Measurements from ENCODE around the gene SHB. TPM values are rescaled to one million over a fixed set of nuclear protein-coding genes. Genes with fewer than 3 reads are reported as not detected.
"Not testable (repeated sequence)": the region's sequence is repeated elsewhere in the genome, so short reads cannot be mapped to it uniquely, and the experiment has no call there.

Gene SHB
- total RNA-seq, 1 donor from 2014 or later = 12.2 TPM

DNA sequence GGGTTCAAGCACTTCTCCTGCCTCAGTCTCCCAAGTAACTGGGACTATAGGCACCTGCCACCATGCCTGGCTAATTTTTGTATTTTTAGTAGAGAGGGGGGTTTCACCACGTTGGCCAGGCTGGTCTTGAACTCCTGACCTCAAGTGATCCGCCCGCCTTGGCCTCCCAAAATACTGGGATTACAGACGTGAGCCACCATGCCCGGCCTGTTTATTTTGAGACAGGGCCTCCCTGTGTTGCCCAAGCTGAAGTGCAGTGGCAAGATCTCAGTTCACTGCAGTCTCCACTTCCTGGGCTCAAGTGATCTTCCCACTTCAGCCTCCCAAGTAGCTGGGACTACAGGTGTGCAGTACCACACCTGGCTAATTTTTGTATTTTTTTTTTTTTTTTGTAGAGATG is 159.2 kb downstream of the SHB start:
- not testable (repeated sequence) for FAIRE-seq; DNase-seq (ENCODE audit: low spot score in 2 of 2)

DNA sequence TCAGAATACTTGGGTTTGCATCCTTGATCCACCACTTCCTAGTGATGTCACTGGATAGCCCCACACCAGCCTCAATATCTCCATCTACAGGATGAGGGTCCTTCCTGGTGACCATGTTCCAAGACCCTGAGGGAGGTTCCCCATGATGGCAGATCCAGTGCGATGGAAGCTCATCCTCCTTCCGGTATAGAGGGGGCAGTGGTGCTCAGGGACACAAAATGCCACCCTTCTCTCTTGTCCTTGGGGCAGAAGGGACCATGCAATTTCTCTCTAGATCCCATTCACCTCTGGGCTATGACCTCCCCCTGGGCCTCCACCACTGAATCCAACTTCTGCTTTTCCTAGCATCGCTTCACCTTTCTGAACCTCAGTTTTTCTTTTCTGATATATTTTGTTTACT is 159.7 kb downstream of the SHB start:
- FAIRE-seq (no peak), DNase-seq (ENCODE audit: low spot score in 2 of 2) (no peak)

DNA sequence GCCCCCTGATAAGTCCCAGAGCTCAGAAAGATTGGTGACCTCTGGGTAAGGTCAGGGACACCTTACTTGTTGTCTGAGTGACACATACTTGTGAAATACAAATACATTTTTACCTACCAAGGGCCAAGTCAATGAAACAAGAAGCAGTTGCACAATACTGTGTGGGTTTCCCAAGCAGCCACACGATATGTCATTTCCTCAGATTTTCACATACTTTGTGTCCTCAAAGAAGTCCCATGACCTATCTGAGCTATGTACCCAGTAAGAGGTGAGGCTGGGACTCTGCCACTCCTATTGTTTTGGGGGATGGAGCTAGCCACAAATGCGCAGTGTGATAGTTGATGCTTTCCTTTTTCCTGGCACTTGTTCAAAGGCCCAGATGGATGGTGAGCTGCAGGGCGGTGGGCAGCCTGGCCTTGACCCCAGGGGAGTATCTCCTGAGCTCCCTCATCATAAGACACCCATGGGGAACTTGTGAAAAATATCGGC is 160.3 kb downstream of the SHB start:
- DNase-seq (ENCODE audit: low spot score in 2 of 2) = no peak
- FAIRE-seq = no peak

DNA sequence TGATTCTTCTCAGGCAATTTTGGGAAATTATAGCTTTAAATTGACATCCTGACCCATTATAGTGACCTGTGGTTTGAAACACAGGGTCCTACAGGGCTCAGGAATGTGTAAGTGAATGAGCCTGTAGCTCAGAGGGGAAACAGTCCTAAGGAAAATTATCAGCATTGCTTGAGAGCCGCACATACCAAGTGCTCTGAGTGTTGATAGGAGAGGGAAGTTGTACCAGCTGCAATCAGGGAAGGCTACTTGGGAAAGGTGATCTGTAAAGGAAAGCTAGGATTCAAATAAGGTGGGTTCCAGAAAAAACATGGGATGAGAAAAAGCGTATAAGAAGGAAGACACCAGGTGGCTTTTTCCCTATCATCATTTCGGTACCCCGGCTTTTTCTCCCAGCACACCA is 160.7 kb downstream of the SHB start:
- DNase-seq (ENCODE audit: low spot score in 2 of 2) (no peak), FAIRE-seq (no peak)

DNA sequence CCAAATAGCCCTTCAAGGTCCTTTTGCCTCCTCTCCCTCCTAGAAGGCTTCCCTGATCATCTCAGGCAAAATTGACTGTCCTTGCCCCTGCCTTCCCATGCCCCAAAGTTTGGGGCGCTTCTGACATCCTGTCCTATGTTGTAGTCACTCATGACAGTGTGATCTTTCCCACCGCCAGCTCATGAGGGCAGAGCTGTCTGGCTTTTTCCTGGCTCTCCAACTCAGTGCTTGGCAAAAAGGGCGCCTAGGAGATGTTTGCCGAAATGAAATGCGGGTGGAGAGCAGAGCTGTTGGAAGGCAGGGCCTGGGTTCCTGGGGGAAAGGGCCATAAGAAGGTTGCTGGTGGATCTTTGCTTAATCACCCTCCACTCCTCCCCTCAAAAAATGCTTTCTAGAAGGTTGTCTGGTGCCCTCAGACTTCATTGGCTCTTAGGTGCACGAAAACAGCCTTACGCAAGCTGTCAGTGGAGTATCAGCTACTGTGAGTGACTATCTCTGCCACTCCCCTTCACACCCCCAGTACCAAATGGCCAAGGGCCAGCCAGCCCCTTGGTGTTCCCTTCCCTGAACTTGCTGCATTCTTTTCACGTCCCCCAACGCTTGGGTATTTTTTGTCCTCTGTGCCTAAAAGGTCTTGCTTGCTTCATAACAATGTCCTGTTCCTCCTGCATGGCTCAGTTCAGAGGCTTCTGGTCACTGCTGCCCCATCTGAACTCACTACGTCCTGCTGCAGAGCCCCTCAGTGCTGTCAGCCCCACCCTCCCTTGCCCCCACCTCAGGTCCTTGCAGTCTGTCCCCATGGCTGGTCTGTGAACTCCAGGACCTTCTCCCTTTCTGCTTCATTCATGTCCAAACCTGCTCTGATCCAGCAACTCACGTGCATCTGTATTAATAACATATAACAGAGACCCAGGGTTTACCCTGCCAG is 162.5 kb downstream of the SHB start:
- DNase-seq (ENCODE audit: low spot score in 2 of 2) = no peak
- FAIRE-seq = no peak

DNA sequence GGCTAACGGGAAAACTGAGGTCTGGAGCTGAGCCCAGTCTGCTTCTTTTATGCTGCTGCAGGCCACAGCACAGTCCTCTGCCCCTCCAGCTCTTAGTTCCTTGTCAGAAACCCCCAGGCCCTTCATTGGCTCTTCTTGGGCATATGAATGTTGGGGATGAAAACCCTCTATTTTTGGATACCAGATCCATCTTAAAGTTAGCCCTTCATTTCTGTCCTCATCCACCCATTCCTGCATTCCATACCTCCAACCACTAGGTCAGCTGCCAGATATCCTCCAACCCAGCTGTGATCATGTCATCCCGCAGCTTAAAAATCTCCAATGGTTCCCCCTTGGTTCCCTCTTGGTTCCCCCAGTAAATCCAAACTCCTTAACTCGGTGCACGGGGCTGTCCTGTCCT is 163.3 kb downstream of the SHB start:
- no peak for DNase-seq (ENCODE audit: low spot score in 2 of 2)
- FAIRE-seq = no peak

DNA sequence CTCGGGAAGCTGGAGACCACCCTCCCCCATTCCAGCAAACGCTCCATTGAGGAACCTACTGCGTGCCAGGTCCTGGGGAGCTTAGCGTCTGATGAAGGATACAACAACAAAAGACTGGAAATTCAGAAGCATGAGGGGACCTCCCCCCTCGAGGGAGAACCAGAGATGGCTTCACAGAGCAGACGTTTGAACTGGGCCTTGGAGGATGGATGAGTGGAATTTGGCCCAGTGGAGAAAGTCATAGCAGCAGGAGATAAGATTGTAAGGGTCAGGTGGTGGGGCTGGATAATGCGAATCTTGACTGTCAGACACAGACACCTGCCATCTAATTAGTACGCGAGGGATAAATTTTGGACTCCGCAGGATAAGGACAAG is 163.9 kb downstream of the SHB start:
- FAIRE-seq (no peak), DNase-seq (ENCODE audit: low spot score in 2 of 2) (no peak)

DNA sequence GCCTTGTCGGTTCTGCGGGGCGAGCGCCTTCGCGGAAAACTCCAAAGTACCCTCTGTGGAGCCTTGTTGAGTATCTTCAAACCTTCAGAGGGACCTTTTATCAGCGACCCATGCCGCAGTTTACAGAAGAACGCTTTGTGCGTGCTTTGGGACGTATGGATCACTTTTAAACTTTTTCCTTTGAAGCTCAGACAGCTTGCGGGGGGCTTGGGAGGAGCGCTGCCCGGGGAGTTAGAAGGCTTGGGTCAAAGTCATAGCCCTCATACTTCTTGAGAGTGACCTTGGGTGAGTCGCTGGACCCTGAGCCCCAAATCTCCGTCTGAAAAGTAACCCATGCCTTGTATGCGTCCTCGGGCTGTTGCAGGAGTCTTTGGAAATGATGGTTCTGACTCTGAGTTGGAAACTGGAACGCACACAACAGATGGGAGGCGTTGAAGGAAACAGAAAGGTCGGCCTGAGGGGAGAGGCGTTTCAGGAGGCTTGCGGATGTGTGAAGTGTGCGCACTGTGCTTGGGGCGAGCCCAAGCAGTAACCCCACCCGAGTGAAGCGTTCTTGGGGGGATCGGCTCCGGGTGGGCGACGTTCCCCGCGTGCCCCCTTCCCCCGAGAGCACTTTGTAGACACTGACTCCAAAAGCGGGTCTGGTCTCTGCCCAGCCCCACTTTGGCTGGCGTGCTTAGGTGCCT is 164.4 kb downstream of the SHB start:
- DNase-seq (ENCODE audit: low spot score in 2 of 2) (no peak), FAIRE-seq (no peak)

DNA sequence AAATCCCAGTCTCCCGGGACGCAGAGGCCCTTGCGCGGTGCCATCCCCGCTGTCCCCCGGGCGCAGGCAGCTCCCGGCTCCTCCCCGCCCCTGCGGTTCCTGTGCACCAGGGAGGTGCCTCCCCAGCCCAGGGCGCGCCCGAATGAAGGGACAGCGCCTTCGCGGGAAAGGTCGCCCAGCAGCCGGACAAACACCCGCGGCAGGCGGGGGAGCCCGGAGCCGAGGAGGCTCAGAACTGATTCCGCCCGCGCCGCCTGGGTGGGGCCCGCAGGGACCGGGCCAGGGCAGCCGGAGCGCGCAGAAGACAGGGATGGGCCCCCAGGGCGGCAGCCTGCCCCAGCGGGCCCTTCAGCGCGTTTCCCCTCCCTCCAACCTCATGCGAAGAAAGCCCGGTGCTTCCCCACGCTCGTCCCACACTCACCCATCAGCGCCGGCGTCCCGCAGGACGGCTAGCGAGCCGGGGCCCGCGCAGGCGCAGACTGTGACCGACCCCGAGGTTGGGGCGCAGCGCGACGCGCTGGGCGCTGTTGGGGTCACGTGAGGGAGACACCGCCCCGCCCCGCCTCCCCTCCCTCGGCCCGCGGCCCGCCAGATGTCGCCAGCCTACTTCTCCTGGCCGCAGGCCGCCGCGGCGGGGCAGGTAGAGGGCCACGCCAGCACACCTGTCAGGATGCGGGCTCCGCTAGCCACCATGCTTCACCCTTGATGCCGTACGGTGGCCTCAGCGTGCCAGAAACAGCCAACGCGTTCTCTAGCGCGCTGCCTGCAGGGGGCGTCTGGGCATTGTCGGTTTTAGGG is 165.2 kb downstream of the SHB start, which contains the start of gene SLC25A51:
TSS of gene SLC25A51 (minus strand) at position 481 of the 798 bp plus-strand sequence. CDS start 15,577 bp downstream, outside the sequence.
- peak; percentile 92 to 95 for DNase-seq (ENCODE audit: low spot score in 2 of 2)
- no peak for FAIRE-seq

DNA sequence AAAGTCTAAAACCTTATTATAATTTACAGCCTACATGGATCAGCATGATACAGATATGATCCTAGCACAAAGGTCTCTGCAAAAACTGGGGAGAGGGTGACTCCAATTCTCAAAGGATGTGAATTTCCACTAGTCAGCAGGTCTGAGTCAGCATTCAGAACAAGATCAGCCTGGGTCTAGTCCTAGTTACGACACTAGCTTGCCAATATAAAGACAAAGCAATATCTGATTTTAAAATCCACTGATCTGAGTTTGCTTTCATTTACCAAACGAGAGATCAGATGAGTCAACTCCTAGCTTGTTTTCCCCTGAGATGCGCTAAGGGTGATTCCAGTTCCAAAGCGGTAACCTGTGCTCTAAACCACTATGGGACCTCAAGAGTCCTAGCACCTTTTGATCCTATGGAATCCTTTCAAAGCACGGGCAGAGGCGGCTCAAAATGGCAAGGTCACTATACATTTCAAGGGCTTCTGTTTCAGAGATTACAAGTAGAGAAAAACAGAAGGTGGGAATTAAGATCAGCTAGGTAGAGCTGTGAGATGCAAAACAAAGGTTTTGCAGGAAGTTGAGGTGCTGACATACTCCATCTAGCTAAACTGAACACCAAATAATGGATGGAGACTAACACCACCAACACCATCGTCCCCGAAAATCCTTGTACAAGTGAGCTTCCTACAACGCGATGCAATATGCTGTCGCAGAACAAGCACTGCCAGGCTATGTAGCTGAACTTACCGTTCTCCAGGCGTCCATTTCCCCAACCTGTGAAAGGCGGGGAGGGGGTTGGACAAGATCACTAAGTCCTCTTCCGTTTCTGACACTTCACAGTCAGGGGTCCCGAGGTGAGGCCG is 166.0 kb downstream of the SHB start:
- no peak for DNase-seq (ENCODE audit: low spot score in 2 of 2)
- FAIRE-seq = no peak

DNA sequence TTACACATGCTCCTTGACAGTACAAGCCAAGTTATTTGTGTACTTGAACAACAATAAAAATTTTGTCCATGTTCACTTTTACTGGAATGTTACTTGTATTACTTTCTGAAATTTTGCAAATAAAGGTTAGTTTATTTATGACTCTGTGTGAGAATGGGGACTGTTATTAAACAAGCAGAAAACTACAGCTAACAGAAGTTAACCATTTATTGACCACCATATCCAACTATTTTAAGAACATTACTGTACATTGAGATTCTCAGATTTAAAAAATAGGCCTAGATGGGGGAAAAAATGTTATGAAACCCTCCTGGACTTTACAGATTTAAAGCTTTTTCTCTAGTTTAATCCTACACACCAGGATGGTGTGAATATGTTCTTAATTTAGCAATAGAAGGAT is 166.9 kb downstream of the SHB start:
- no peak for FAIRE-seq

DNA sequence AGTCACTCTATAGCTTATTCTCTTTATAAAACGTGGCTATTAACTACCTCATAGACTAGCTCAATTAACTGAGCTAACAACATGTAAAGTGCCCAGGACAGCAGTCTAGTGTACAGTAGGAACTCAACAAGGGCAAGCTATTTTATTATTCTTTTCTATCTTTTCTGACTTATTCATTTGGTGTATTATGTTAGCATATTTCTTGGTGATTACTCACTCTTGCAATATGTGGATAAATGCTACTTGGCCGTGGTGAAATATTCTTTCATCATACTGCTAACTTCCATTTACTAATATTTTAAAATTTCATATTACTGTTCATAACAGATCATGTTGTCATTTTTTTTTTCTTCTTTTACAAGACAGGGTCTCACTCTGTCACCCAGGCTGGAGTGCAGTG is 170.0 kb downstream of the SHB start:
- FAIRE-seq = no peak

More for the DNA sequence above, 166.9 kb downstream of the SHB start:
- DNase-seq (ENCODE audit: low spot score in 2 of 2) = no peak

DNA sequence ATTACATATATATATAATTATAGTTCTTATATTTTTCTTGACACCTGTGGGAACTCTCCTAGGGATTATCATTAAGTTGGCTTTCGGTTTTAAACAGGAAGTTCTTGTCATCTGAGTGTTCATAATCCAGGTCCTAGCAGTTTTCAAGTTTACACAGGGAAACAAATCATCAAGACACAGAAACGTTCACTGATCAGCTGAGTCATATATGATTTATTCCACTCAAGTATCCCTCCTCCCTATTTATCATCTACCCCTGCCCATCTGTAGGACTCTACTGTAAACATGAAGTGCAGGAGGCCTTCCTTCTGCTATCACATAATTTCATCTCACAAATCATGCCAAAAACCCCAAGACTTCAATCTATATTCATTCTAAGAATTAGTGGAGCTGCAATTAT is 171.4 kb downstream of the SHB start:
- DNase-seq (ENCODE audit: low spot score in 2 of 2) (no peak), FAIRE-seq (no peak)

More for the DNA sequence above, 170.0 kb downstream of the SHB start:
- no peak for DNase-seq (ENCODE audit: low spot score in 2 of 2)

DNA sequence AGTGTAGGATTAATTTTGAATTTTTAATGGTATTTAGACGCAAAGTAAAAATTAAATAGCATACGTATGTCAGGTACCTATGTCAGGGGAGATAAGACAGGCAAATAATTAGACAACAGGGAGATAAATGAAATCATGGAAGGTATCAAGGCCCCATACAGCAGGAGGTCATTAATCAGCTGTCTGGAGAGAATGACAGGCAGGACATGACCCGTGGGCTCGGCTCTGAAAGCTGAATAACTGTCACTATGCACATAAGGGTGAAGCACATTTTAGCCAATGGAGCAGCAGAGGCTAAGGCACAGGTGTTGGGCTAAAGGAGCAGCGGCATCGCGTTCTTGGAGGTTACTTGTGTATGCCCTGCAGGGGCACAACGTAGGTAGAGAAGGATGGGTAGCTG is 177.0 kb downstream of the SHB start:
- DNase-seq (ENCODE audit: low spot score in 2 of 2) (no peak), FAIRE-seq (no peak)

DNA sequence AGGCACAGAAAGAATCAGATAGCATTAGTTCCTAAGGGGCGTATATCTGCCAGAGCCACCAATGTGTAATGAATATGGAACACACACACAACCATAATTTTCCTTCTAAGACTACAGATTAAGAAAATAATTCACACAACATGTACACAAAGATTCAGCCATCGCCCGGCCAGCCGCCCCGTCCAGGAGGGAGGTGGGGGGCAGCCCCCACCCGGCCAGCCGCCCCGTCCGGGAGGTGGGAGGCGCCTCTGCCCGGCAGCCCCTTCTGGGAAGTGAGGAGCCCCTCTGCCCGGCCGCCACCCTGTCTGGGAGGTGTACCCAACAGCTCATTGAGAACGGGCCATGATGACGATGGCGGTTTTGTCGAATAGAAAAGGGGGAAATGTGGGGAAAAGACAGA is 178.0 kb downstream of the SHB start:
- FAIRE-seq; DNase-seq (ENCODE audit: low spot score in 2 of 2): not testable (repeated sequence)

DNA sequence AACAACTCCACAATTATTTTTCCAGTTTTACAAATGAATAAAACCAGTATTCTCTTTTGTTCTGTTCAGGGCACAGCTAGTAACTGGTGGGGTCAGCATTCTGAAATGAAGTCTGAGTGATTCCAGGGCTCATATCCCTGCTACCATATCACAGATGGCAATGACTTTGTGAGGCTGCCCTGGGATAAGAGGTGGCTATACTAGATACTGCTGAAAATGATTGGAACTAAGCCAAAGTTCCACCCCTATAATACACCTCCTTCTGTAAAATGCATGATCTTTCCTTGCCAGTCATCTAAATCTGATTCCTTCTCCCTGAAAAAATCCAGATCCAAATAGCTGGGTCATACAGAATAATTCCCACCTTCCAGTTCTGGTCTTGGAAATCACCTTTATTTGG is 179.5 kb downstream of the SHB start:
- DNase-seq (ENCODE audit: low spot score in 2 of 2) (no peak), FAIRE-seq (no peak)

DNA sequence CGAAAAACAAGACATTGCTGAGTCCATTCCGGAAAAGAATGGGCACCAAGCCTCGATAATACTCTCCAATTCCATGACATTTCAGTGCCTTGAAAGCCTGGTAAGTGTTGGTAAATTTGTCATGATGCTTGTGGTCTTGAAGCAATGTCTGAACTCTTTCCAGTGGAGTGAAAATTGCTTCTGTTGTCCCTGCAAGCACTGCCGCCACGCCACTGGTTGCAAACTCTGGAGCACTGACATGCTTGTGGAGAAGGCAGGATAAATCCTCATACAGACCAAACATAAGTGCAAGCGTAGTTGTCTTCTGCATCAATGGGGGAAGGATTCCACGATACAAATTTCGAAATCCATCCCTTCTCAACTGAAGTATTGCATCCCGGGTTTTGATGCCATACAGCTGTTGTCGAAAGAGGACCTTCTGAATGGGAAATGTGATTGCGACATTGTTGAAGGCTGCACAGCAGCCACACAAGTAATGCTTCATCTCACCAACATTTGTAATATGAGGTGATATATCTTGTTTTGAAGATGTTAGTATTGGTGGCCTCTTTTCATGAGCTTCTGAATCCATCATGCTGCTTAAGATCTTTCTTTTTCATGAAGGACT is 180.9 kb downstream of the SHB start:
- FAIRE-seq; DNase-seq (ENCODE audit: low spot score in 2 of 2): not testable (repeated sequence)

DNA sequence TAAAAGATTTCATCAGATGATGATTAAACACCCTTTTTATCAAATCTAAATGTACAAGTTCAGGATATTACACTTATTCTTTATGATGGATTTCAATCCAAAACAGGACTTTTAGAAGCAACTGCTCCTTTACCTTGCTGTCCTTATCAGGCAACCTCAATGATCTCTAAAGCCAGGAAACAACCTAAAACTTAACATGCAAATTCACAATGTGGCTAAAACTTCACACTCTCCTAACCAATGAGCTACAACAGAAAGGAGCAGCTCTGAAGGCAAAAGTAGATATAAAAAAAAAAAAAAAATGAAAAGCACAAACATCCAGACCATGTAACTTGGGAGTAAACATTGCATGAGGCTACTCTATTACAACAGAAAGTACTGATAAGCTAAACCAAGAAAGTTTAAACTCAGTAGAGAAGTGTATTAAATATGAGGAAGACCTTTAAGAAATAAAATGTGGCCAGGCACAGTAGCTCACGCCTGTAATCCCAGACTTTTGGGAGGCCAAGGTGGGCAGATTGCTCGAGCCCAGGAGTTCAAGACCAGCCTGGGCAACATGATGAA is 188.0 kb downstream of the SHB start:
- no peak for DNase-seq (ENCODE audit: low spot score in 2 of 2)
- no peak for FAIRE-seq

DNA sequence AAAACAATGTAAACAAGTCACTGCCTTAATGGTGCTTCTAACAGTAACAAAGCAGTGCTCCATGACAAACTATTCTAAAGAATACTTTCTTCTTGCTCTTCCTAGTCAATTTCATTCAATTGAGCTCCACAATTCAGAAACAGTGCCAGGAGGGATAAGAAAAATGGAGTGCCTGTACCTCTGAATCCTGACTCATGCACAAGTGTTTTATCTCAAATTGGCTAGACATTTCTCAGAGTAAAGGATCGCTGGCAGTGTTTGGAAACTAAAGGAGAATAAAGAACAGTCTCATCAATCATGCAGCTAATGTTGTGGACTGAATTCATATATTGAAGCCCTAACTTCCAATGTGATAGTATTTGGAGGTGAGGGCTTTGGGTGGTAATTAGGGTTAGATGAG is 192.7 kb downstream of the SHB start:
- FAIRE-seq = no peak
- DNase-seq (ENCODE audit: low spot score in 2 of 2) = no peak
